ENCODE results near the gene CYP2A7. TPM values are rescaled to one million over a fixed set of nuclear protein-coding genes. Genes with fewer than 3 reads are reported as not detected.
A peak's percentile ranks its signal among the peaks of the same experiment; 100 is the strongest.
"Not testable (repeated sequence)": the region's sequence is repeated elsewhere in the genome, so short reads cannot be mapped to it uniquely, and the experiment has no call there.

CYP2A7 gene
- total and polyA plus RNA-seq, 2 donors (not counting 1 experiment from before 2014, with no cell fraction given), result not detected

- not testable (repeated sequence) for H3K27ac Mint-ChIP-seq
- WGBS (ENCODE audit: insufficient coverage), result no CpG with 5 or more reads among the region's 4 CpGs
Measured at GRCh38 chr19:40832431-40832790, 49.6 kb downstream of the CYP2A7 start.

GRCh38 chr19:40831502-40832430 is 50.3 kb downstream of the CYP2A7 start:
- Mint-ChIP-seq H3K27me3 (no peaks in the 10 kb centered on the region), H3K27ac (no peak overlapping the region), H3K4me1 (no peaks in the 10 kb centered on the region), H3K9me3 (ENCODE audit: insufficient read depth) (no peaks in the 10 kb centered on the region), H3K4me3 (no peak overlapping the region)
- Histone ChIP-seq H3K9me3 (ENCODE audit: control extremely low read depth in 1 of 3, control insufficient read depth in 2 of 3, insufficient read depth in 1 of 3, low read length in 2 of 3) (no peaks in the 10 kb centered on the region), H3K4me1 (ENCODE audit: control insufficient read depth in 2 of 2, insufficient read depth in 2 of 2, low read length in 2 of 2) (no peaks in the 10 kb centered on the region), H3K27ac (ENCODE audit: low read length in 2 of 2) (no peak overlapping the region), H2AFZ (ENCODE audit: insufficient read depth, low read depth, low read length, poor library complexity, severe bottlenecking) (no peak overlapping the region), H3K4me2 (replicated peaks; ENCODE audit: low read depth, low read length, poor library complexity, severe bottlenecking) (no peak overlapping the region), H4K20me1 (ENCODE audit: control insufficient read depth, insufficient read depth, low read length, poor library complexity, severe bottlenecking) (no peaks in the 10 kb centered on the region), H3K36me3 (replicated peaks in 1 of 2; ENCODE audit: control extremely low read depth in 1 of 2, control insufficient read depth in 1 of 2, extremely low read depth in 1 of 2, insufficient read depth in 2 of 2, low read length in 1 of 2) (no peaks in the 10 kb centered on the region), H3K9ac (ENCODE audit: low read length) (no peak overlapping the region), H3K4me3 (ENCODE audit: control extremely low read depth in 1 of 5, extremely low read depth in 1 of 5, insufficient read depth in 1 of 5, low read depth in 2 of 5, low read length in 4 of 5) (no peak overlapping the region), H3K27me3 (replicated peaks in 1 of 4; ENCODE audit: control extremely low read depth in 1 of 4, control insufficient read depth in 3 of 4, insufficient read depth in 4 of 4, low read length in 3 of 4) (no peaks in the 10 kb centered on the region), H3K79me2 (ENCODE audit: control insufficient read depth, insufficient read depth, low read length) (no peaks in the 10 kb centered on the region)
- TF ChIP-seq CTCF (IDR thresholded peaks at IDR 0.05) (no peak), EZH2 (IDR thresholded peaks at IDR 0.05; ENCODE audit: borderline replicate concordance, insufficient read depth, low read depth, low read length, poor library complexity, severe bottlenecking) (no peak)
- ChIA-PET POLR2A (interaction anchor here (0.6 kb wide), 1 partner anchor 370 kb away, joined by 3 read pairs; no protein-coding TSS in a partner anchor), CTCF (no interaction called here)
- peak; percentile 0 for DNase-seq
- ATAC-seq (ENCODE audit: low read depth), result no peak
- intact Hi-C loops (cut with micrococcal nuclease), result no loop called here
- WGBS (ENCODE audit: insufficient coverage), result 80% methylated on average over 1 of the region's 7 CpGs

More at GRCh38 chr19:40832431-40832790, 49.6 kb downstream of the CYP2A7 start:
- H3K4me3 Mint-ChIP-seq; H4K20me1 ChIP-seq (ENCODE audit: control insufficient read depth, insufficient read depth, low read length, poor library complexity, severe bottlenecking); H3K27me3 ChIP-seq (replicated peaks in 1 of 4; ENCODE audit: control extremely low read depth in 1 of 4, control insufficient read depth in 3 of 4, insufficient read depth in 4 of 4, low read length in 3 of 4); H3K9me3 ChIP-seq (ENCODE audit: control extremely low read depth in 1 of 3, control insufficient read depth in 2 of 3, insufficient read depth in 1 of 3, low read length in 2 of 3); H3K4me1 ChIP-seq (ENCODE audit: control insufficient read depth in 2 of 2, insufficient read depth in 2 of 2, low read length in 2 of 2); H3K27ac ChIP-seq (ENCODE audit: low read length in 2 of 2); H2AFZ ChIP-seq (ENCODE audit: insufficient read depth, low read depth, low read length, poor library complexity, severe bottlenecking); intact Hi-C loops (cut with micrococcal nuclease); POLR2A ChIA-PET; H3K79me2 ChIP-seq (ENCODE audit: control insufficient read depth, insufficient read depth, low read length); H3K4me1 Mint-ChIP-seq; H3K4me2 ChIP-seq (replicated peaks; ENCODE audit: low read depth, low read length, poor library complexity, severe bottlenecking); CTCF ChIA-PET; H3K9me3 Mint-ChIP-seq (ENCODE audit: insufficient read depth); H3K36me3 ChIP-seq (replicated peaks in 1 of 2; ENCODE audit: control extremely low read depth in 1 of 2, control insufficient read depth in 1 of 2, extremely low read depth in 1 of 2, insufficient read depth in 2 of 2, low read length in 1 of 2); H3K9ac ChIP-seq (ENCODE audit: low read length); H3K4me3 ChIP-seq (ENCODE audit: control extremely low read depth in 1 of 5, extremely low read depth in 1 of 5, insufficient read depth in 1 of 5, low read depth in 2 of 5, low read length in 4 of 5); H3K27me3 Mint-ChIP-seq; ATAC-seq (ENCODE audit: low read depth): not testable (repeated sequence)
- DNase-seq, result peak; percentile 0

GRCh38 chr19:40830741-40831140 is 51.3 kb downstream of the CYP2A7 start:
- H2AFZ ChIP-seq (ENCODE audit: insufficient read depth, low read depth, low read length, poor library complexity, severe bottlenecking); H3K36me3 ChIP-seq (replicated peaks in 1 of 2; ENCODE audit: control extremely low read depth in 1 of 2, control insufficient read depth in 1 of 2, extremely low read depth in 1 of 2, insufficient read depth in 2 of 2, low read length in 1 of 2); CTCF ChIA-PET; H3K27me3 Mint-ChIP-seq; H3K27ac ChIP-seq (ENCODE audit: low read length in 2 of 2); H3K79me2 ChIP-seq (ENCODE audit: control insufficient read depth, insufficient read depth, low read length); H3K9me3 ChIP-seq (ENCODE audit: control extremely low read depth in 1 of 3, control insufficient read depth in 2 of 3, insufficient read depth in 1 of 3, low read length in 2 of 3); ATAC-seq (ENCODE audit: low read depth); DNase-seq; H3K4me1 ChIP-seq (ENCODE audit: control insufficient read depth in 2 of 2, insufficient read depth in 2 of 2, low read length in 2 of 2); intact Hi-C loops (cut with micrococcal nuclease); H3K27me3 ChIP-seq (replicated peaks in 1 of 4; ENCODE audit: control extremely low read depth in 1 of 4, control insufficient read depth in 3 of 4, insufficient read depth in 4 of 4, low read length in 3 of 4); H3K4me1 Mint-ChIP-seq; H3K9me3 Mint-ChIP-seq (ENCODE audit: insufficient read depth); H4K20me1 ChIP-seq (ENCODE audit: control insufficient read depth, insufficient read depth, low read length, poor library complexity, severe bottlenecking); H3K4me2 ChIP-seq (replicated peaks; ENCODE audit: low read depth, low read length, poor library complexity, severe bottlenecking); H3K9ac ChIP-seq (ENCODE audit: low read length); H3K4me3 Mint-ChIP-seq; H3K4me3 ChIP-seq (ENCODE audit: control extremely low read depth in 1 of 5, extremely low read depth in 1 of 5, insufficient read depth in 1 of 5, low read depth in 2 of 5, low read length in 4 of 5); H3K27ac Mint-ChIP-seq: not testable (repeated sequence)
- 96% methylated on average over 16 of the region's 16 CpGs for WGBS (ENCODE audit: insufficient coverage)
- POLR2A ChIA-PET, result interaction anchor here (0.6 kb wide), 1 partner anchor 371 kb away, joined by 3 read pairs; no protein-coding TSS in a partner anchor
